Stimulated activated CD8-positive, alpha-beta memory T cell treated with anti-CD3 and anti-CD28 coated beads, Interleukin-7, amount 100 ng/mL, for 24 hours (primary cell): ENCODE data around the gene ISG20.
A peak's percentile ranks its signal among the peaks of the same experiment; 100 is the strongest.
"Not testable (repeated sequence)": the region's sequence is repeated elsewhere in the genome, so short reads cannot be mapped to it uniquely, and the experiment has no call there.

Experiments used
- DNase-seq: peaks from one replicate; pipeline ENCODE4 v3.0.0-alpha.2; 2020; ENCODE audit warnings: low read depth

Gene ISG20

GRCh38 chr15:88618686-88619085 is 20.1 kb upstream of the ISG20 start:
- no peak for DNase-seq

GRCh38 chr15:88619796-88620195 is 19.0 kb upstream of the ISG20 start:
- DNase-seq, result no peak

- peak; percentile 89 for DNase-seq
Measured at GRCh38 chr15:88620995-88621772, 17.6 kb upstream of the ISG20 start, which contains the start of gene AEN. AEN (plus strand) TSS chr15:88621340; CDS start chr15:88626210, 4,870 bp downstream.

GRCh38 chr15:88621789-88622604 is 16.8 kb upstream of the ISG20 start:
- DNase-seq, result no peak

GRCh38 chr15:88622605-88622975 is 16.2 kb upstream of the ISG20 start:
- no peak for DNase-seq

- DNase-seq, result no peak
Measured at GRCh38 chr15:88623061-88623460, 15.8 kb upstream of the ISG20 start.

GRCh38 chr15:88623632-88624031 is 15.2 kb upstream of the ISG20 start:
- DNase-seq, result no peak

GRCh38 chr15:88624156-88624970 is 14.5 kb upstream of the ISG20 start:
- DNase-seq, result no peak

GRCh38 chr15:88624971-88625490 is 13.8 kb upstream of the ISG20 start:
- no peak for DNase-seq

GRCh38 chr15:88625943-88626741 is 12.7 kb upstream of the ISG20 start:
- no peak for DNase-seq

GRCh38 chr15:88627463-88627862 is 11.4 kb upstream of the ISG20 start:
- DNase-seq, result no peak

GRCh38 chr15:88628018-88628654 is 10.7 kb upstream of the ISG20 start:
- DNase-seq, result no peak

- no peak for DNase-seq
Measured at GRCh38 chr15:88629071-88629470, 9.7 kb upstream of the ISG20 start.

GRCh38 chr15:88630141-88630721 is 8.6 kb upstream of the ISG20 start:
- DNase-seq, result no peak

- no peak for DNase-seq
Measured at GRCh38 chr15:88630798-88631463, 7.9 kb upstream of the ISG20 start.

- no peak for DNase-seq
Measured at GRCh38 chr15:88631464-88632028, 7.3 kb upstream of the ISG20 start.

- not testable (repeated sequence) for DNase-seq
Measured at GRCh38 chr15:88632797-88633196, 6.0 kb upstream of the ISG20 start.

GRCh38 chr15:88634449-88634848 is 4.4 kb upstream of the ISG20 start:
- no peak for DNase-seq

GRCh38 chr15:88635318-88635717 is 3.5 kb upstream of the ISG20 start:
- DNase-seq, result no peak

- DNase-seq, result no peak
Measured at GRCh38 chr15:88636050-88636449, 2.8 kb upstream of the ISG20 start.
